Neuronal stem cell (in vitro differentiated cells): Measurements from ENCODE around the gene VPS4B.

ENCODE experiments used
- DNase-seq: peaks from one replicate; pipeline ENCODE4 v3.0.0-alpha.2; 2013; ENCODE audit warnings: low spot score
- H2AFZ ChIP-seq: one replicate; pipeline ENCODE4 v1.6.1; 2013; ENCODE audit warnings: mild to moderate bottlenecking, low read length, inconsistent platforms
- H2AK5ac ChIP-seq: 2 replicates; pipeline ENCODE4 v1.6.1; 2013; ENCODE audit warnings: low read depth, mild to moderate bottlenecking, inconsistent platforms, low read length, moderate library complexity, mixed read lengths
- H2BK120ac ChIP-seq: 2 replicates; pipeline ENCODE4 v1.6.1; 2013; ENCODE audit warnings: low read depth, mild to moderate bottlenecking, inconsistent platforms, low read length, moderate library complexity, mixed read lengths
- H2BK12ac ChIP-seq: one replicate; pipeline ENCODE4 v1.6.1; 2013; ENCODE audit warnings: low read length, inconsistent platforms
- H2BK15ac ChIP-seq: 2 replicates; pipeline ENCODE4 v1.6.1; 2013; ENCODE audit warnings: mild to moderate bottlenecking, low read length, inconsistent platforms, mixed read lengths
- H2BK5ac ChIP-seq: one replicate; pipeline ENCODE4 v1.6.1; 2013; ENCODE audit warnings: inconsistent platforms, mild to moderate bottlenecking, low read length, moderate library complexity
- H3K14ac ChIP-seq: one replicate; pipeline ENCODE4 v1.6.1; 2013; ENCODE audit warnings: low read length, inconsistent platforms
- H3K18ac ChIP-seq: 2 replicates; pipeline ENCODE4 v1.6.1; 2013; ENCODE audit warnings: low read length, inconsistent platforms
- H3K23ac ChIP-seq: 2 replicates; pipeline ENCODE4 v1.6.1; 2013; ENCODE audit warnings: low read depth, mild to moderate bottlenecking, mixed read lengths, low read length, inconsistent platforms; ENCODE audit not compliant: poor library complexity
- H3K27ac ChIP-seq: replicated peaks from 3 replicates; pipeline ENCODE4 v1.5.1; 2013; ENCODE audit warnings: low read length, inconsistent platforms
- H3K27me3 ChIP-seq, 3 experiments: 2 replicates each; pipeline ENCODE4 v1.6.1; 2013; ENCODE audit warnings: low read length in 3 of 3, mild to moderate bottlenecking in 2 of 3, inconsistent platforms in 1 of 3, low read depth in 1 of 3, mixed read lengths in 1 of 3, moderate library complexity in 1 of 3; ENCODE audit not compliant: control insufficient read depth in 3 of 3, insufficient read depth in 3 of 3
- H3K36me3 ChIP-seq, 2 donors: replicated peaks in 1 of 2; 2 replicates each; pipeline ENCODE4 v1.6.1; 2013; ENCODE audit warnings: low read length in 2 of 2; ENCODE audit not compliant: control insufficient read depth in 2 of 2, insufficient read depth in 2 of 2
- H3K4ac ChIP-seq: 2 replicates; pipeline ENCODE4 v1.6.1; 2013; ENCODE audit warnings: inconsistent platforms, mild to moderate bottlenecking, low read length, moderate library complexity
- H3K4me1 ChIP-seq, 2 donors: 1 replicate in 1 of 2; 2 replicates in 1 of 2; pipeline ENCODE4 v1.6.1; 2013; ENCODE audit warnings: low read length in 2 of 2, low read depth in 1 of 2; ENCODE audit not compliant: control insufficient read depth in 2 of 2, insufficient read depth in 1 of 2
- H3K4me2 ChIP-seq: one replicate; pipeline ENCODE4 v1.6.1; 2013; ENCODE audit warnings: mild to moderate bottlenecking, low read length, inconsistent platforms; ENCODE audit not compliant: insufficient read depth, poor library complexity, severe bottlenecking
- H3K4me3 ChIP-seq, 2 donors: 2 replicates each; pipeline ENCODE4 v1.5.1; 2013; ENCODE audit warnings: low read length in 2 of 2, mild to moderate bottlenecking in 2 of 2, inconsistent platforms in 1 of 2, moderate library complexity in 1 of 2
- H3K79me1 ChIP-seq: one replicate; pipeline ENCODE4 v1.6.1; 2013; ENCODE audit warnings: low read depth, mild to moderate bottlenecking, inconsistent platforms, low read length, moderate library complexity
- H3K9ac ChIP-seq: one replicate; pipeline ENCODE4 v1.6.1; 2013; ENCODE audit warnings: mild to moderate bottlenecking, low read depth, low read length, inconsistent platforms; ENCODE audit not compliant: poor library complexity
- H3K9me3 ChIP-seq, 2 donors: replicated peaks in 1 of 2; 2 replicates each; pipeline versions ENCODE3 to v1.6.1; 2013; ENCODE audit warnings: low read length in 2 of 2, mild to moderate bottlenecking in 2 of 2, inconsistent platforms in 1 of 2, low read depth in 1 of 2, mixed read lengths in 1 of 2, moderate library complexity in 1 of 2; ENCODE audit not compliant: control insufficient read depth in 2 of 2, insufficient read depth in 1 of 2
- H4K8ac ChIP-seq: one replicate; pipeline ENCODE4 v1.6.1; 2013; ENCODE audit warnings: low read depth, mild to moderate bottlenecking, inconsistent platforms, low read length, moderate library complexity
- H4K91ac ChIP-seq: one replicate; pipeline ENCODE4 v1.6.1; 2013; ENCODE audit warnings: low read length, low read depth, mild to moderate bottlenecking, inconsistent platforms; ENCODE audit not compliant: poor library complexity
- WGBS, 2 donors: extraction: QIAGEN DNeasy Blood & Tissue Kit; methylation state at CpG; one replicate each; pipeline ENCODE4 v1.1.7; 2013; ENCODE audit warnings: missing lambda C conversion rate in 2 of 2, mixed read lengths in 1 of 2; ENCODE audit not compliant: insufficient read length in 2 of 2, insufficient replicate concordance in 1 of 2; ENCODE audit errors: extremely low coverage in 2 of 2; 5-methylcytosine and 5-hydroxymethylcytosine counted together

Gene VPS4B

DNA sequence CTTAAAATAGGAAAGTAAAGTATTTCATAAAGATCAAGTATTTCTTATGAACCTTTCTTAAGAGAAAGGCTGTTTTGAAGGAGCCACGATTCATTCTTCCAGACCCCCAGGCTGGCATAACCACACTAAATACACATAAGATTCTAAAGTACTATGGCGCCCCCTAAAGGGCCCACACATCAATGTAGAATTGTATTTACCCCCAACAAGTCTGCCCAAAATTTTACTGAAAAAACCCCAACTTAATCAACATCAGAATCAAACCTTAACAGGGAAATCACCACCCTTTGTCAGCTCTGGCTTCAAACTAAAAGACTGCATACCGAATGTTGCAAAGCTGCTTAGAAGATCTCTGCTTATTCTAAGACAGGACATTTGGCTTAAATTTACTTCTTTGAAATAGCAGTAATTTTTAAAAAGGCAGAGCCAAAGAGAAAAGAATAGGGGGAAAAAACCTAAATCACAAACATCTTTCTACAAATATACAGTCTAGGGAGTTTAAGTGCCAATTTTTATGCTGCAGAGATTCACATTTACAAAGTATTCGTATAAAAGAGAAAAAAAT, 82.3 kb downstream of the VPS4B start:
- no CpG with 5 or more reads among the region's 4 CpGs for WGBS, 2 donors
- Histone ChIP-seq H2AK5ac (no peak overlapping the region), H2BK12ac (no peak overlapping the region)

More for the DNA sequence above, 82.3 kb downstream of the VPS4B start:
- H3K9me3 ChIP-seq: no peaks in the 10 kb centered on the region
- H3K23ac ChIP-seq: no peak overlapping the region
- H4K8ac ChIP-seq: no peak overlapping the region
- no peak overlapping the region for H3K4me2 ChIP-seq
- H3K4me1 ChIP-seq: no peaks in the 10 kb centered on the region
- H2BK5ac ChIP-seq: no peak overlapping the region
- H2BK120ac ChIP-seq: no peak overlapping the region
- H3K27ac ChIP-seq: no peak overlapping the region
- H2AFZ ChIP-seq: no peak overlapping the region
- no peaks in the 10 kb centered on the region for H3K27me3 ChIP-seq
- no peak overlapping the region for H3K9ac ChIP-seq
- H2BK15ac ChIP-seq: no peak overlapping the region
- H4K91ac ChIP-seq: no peak overlapping the region
- no peaks in the 10 kb centered on the region for H3K79me1 ChIP-seq
- no peak overlapping the region for H3K18ac ChIP-seq
- no peak overlapping the region for H3K4me3 ChIP-seq
- H3K4ac ChIP-seq: no peak overlapping the region
- H3K36me3 ChIP-seq: peaks cover 21 to 96% of the 10 kb centered on the region in 2 donors
- no peak overlapping the region for H3K14ac ChIP-seq
- DNase-seq: peak; percentile 59
